Measurements from ENCODE around the gene MRPS5.

DNA sequence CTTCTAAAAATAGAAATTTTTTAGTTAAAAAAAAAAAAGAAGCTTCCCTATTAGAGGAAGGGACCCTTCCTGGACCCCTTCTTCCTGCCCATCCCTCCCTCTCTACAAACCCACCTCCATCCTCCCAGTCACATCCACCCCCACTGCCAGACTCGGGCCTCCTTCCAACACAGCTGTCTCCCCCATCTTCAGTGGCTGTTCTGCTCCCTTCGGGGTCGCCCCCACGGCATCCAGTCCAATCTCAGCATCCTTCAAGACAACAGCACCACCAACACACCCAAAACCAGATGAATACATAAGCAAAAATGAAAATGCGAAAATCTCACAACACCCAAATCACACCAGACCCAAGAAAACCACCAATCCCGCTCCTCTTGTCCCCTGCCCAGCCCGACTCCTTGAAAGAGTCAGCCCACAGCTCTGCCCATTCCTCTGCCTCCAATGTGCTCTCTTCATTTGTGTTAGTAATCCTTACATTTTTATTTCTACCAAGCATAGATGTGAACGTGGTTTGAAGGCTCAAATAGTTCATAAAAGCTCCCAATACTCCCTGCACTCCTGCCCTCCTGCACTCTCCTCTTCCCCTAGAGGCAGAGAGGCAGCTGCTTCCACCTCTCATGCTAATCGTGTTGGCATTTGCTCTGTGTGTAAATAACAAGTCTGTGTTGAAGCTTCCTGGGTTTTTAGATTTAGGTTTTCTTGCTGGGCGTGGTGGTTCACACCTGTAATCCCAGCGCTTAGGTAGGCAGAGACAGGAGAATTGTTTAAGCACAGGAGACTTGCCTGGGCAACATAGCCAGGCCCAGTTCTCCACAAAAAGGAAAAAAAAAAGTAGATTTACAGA is 59.1 kb downstream of the MRPS5 start:
- TF ChIP-seq, protein P1, sequence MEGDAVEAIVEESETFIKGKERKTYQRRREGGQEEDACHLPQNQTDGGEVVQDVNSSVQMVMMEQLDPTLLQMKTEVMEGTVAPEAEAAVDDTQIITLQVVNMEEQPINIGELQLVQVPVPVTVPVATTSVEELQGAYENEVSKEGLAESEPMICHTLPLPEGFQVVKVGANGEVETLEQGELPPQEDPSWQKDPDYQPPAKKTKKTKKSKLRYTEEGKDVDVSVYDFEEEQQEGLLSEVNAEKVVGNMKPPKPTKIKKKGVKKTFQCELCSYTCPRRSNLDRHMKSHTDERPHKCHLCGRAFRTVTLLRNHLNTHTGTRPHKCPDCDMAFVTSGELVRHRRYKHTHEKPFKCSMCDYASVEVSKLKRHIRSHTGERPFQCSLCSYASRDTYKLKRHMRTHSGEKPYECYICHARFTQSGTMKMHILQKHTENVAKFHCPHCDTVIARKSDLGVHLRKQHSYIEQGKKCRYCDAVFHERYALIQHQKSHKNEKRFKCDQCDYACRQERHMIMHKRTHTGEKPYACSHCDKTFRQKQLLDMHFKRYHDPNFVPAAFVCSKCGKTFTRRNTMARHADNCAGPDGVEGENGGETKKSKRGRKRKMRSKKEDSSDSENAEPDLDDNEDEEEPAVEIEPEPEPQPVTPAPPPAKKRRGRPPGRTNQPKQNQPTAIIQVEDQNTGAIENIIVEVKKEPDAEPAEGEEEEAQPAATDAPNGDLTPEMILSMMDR (conservative IDR thresholded peaks at IDR 0.05; ENCODE audit: low read length) = no peak
- no peak for TF ChIP-seq EZH2phosphoT487 (IDR thresholded peaks at IDR 0.05; ENCODE audit: borderline replicate concordance)
